Measurements from ENCODE around the gene AKAP13.

- TF ChIP-seq CTCF (IDR thresholded peaks at IDR 0.05; ENCODE audit: poor library complexity, severe bottlenecking) = no peak
- TF ChIP-seq POLR2AphosphoS5 (IDR thresholded peaks at IDR 0.05) = no peak
- TF ChIP-seq EP300 (conservative IDR thresholded peaks at IDR 0.05; ENCODE audit: poor library complexity, severe bottlenecking) = no peak
- TF ChIP-seq RAD21 (conservative IDR thresholded peaks at IDR 0.05) = no peak
- TF ChIP-seq REST (IDR thresholded peaks at IDR 0.05; ENCODE audit: borderline replicate concordance) = no peak
- TF ChIP-seq TAF1 (IDR thresholded peaks at IDR 0.05; ENCODE audit: low read depth) = no peak
Measured at GRCh38 chr15:85639752-85640381, 259.5 kb downstream of the AKAP13 start.

Data from neural cell (in vitro differentiated cells).